GM18870 (cell line): Measurements from ENCODE around the gene ERI3.

Experiments
- ATAC-seq: cut with Tn5 transposase; IDR thresholded peaks from one replicate; pipeline ENCODE4 v1.9.1; 2021; ENCODE audit warnings: moderate library complexity; ENCODE audit not compliant: unreplicated experiment

Gene ERI3

DNA sequence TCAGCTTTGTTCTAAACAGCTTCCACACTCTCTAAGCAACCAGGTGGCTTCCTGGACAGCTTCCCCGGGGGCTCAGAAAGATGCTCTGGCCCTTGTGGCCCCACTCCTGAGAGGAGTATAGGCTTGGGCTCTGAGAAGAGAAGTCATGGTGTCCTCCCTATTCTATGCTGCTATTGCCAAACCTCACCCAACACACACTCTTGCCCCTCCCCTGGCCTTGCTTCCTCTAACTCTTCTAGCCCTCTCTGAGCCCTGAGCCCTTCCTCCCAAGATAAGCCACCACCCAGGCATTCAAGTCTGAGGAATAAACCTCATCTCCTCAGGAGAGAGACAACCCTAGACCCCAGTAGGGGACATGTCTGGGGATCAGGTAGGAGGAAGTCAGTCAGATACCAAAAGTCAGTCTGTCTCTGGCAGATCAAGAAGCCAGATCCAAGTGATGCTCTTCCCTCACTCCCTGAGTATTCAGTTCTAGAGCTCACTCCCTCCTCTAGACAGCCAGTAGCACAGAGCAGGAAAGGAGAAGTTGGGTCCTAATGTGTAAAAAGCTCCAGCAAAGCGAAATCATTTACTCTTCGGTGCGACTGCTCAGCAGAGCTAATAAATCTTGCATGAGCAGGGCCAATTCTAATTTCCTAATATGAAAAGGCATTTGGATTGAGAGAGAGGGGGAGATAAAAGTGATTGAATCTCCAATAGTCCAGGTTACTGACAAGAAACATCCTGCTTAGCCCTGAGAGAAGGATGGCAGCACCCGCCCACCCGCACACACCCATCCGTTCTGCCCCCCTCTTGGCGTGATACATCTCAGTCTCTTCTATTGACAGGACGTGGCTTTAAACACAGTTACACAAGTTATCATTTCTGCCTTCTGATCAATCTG, 91.2 kb downstream of the ERI3 start:
- no peak for ATAC-seq

DNA sequence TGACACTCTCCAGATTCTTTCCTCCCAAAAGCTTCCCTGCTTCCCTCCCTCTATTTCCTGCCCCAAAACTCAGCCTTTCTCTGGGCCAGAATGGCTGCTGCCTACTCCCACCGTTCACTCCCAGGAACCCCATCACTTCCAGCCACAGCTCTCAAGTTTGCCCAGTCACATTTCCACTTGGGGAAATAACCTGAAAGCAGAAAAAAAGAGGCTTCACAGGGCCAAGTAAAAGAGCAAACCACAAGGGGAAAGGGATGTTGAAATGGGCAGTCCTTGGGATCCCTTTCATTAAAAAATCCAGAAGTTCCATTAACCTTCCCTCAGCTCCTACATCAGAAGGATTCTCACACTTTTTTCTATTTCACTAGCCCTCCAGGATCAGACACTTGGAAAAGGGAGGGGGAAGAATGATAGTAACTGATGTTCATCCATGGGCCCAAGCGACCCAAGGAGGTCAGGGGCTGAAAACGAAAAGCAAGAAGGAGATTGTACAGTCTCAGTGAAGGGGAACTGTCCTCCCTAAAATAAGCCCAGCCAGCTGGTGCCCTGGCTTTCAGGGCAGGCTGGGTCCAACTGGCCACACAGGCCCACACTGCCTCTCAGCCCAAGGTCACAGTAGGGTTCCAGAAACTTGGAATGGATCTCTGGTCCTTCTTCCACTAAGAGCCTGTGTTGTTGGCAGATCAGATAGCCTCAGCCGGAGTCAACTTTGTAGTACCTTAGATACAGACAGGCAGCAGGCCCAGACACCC, 92.1 kb downstream of the ERI3 start:
- ATAC-seq, result no peak

DNA sequence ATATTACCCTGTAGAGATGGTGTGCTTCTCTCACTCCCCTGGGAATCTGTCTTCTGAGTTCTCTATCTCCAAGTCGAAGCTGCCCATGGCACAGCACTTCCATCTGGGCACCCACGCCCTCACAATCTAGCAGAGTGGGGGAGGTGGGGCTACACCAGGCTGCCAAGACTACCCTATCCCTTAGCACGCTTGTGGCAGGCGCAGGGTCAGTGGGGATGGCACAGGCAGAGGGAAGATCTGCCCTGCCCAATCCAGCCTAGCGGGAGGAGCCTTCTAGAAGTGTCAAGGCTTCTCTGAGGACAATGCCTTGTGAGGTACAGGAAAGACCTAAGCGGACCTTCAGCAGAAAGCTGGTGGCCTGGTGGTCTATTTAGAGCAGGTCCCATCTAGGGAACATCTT, 92.6 kb downstream of the ERI3 start:
- no peak for ATAC-seq

DNA sequence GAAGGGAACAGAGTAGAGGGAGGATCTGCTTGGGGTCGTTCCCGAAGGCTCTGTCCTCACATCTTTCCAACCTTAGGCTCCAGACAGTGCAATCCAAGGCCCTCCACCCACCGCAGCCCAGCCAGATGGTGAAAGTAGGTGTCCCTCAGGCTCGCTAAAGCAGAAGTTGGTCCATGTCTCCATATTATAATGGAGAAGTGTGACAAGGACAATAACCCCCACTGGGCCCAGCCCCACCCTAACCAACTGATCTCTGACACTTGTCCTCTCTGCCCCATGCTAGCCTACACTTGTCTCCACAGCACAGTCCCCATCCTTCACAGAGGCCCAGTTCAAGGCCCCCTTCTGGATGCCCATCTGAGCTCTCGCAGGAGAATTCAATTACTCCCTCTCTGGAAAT, 93.1 kb downstream of the ERI3 start:
- ATAC-seq, result no peak

DNA sequence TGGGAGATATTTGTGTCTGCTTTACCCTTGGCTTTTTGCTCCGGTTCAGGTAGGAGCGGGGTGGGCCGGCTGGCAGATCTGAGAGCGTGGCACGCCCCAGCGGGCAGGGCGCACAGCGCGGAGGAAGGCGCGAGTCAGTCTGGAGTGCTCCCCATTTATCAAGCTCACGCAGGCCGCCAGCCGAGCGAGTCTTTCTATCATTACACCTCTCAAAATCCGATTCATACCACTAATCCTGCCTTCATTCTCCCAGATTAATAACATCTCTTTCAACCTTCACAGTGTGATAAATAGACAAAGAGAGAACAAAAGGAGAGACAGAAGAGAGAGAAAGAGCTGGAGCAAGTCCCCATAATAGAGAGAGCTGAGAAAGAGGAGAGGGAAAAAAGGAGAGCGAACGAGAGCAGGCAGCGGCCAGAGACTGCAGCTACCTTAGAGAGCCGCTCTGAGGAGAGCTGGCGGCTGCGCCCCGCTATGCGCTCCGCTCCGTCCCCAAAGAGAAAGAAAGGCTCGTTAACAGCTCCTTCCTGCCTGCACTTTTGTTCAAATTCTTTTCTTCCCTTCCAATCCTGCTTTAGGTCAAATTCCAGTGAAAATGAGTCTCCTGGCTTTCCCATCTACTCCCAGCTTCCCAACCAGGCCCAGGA, 93.8 kb downstream of the ERI3 start:
- ATAC-seq, result no peak

DNA sequence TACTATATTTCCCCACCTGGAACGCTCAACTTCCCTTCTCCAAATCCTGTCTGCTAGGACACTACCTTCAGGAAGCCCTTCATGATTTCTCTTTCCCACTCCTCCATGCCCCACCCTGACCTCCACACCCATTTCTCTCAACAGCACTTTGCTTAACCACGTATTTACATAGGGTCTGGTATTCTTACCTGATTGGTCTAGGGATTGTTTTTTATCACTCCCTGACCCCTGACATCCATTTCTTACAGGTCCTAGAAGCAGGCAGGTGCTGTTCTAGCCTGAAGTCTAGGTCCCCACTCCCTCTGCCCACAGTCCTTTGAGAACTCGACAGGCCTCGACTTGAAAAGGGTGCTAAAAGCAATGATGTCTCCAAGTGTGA, 94.3 kb downstream of the ERI3 start:
- ATAC-seq, result no peak

DNA sequence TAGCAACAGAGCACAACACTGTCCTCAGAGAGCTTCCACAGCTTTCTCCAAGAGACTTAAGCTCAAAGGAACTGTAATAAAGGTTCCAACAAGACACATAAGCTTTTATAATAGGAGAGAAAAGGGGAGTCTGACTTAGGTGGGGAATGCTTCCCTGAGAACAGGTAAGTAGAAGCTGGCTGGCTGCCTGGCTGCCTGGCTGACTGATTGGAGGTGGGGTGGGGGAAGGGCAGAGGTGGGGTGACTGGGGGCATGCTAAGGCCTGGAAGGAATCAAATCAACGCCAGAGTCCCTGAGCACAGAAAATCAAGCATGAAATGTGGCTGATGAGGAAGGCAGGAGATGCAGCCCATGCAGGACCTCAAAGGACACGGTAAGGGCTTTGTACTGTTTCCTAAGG, 96.0 kb downstream of the ERI3 start:
- ATAC-seq, result no peak

DNA sequence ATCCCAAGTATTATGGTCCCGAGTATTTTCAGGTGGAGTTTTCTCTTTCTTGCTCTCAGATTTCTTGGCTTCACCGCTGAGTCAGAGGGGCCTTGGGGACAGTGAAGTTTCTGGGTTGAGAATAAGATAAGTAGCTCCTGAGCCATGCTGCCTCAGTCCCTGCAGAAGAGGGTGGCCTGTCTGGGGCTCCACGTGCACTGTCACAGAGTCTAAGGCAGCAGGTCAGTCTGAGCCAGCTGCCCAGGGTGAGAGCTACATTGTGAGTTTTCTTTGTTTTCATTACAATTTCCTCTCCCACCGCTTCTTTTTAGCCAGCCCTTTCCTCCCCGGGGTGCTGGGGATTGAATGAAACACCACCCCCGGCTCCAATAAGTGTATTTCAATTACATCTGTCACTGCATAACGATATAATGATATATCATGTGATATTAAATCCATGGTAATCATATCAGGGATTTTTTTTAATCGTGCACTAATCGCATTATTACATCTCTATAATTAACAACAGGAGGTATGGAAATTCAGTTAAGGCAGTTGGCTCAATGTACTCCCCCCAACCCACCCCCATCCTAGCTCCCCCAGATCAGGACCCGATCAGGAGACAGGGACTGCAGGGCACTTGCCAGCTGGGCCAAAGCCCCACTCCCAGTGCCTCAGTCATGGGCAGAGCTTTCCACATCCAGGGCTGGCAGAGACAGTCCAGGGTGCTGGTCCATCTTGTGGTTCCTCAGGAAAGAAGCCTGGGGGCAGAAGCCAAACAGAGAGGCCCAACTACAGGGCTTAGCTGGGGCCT, 98.1 kb downstream of the ERI3 start:
- no peak for ATAC-seq

DNA sequence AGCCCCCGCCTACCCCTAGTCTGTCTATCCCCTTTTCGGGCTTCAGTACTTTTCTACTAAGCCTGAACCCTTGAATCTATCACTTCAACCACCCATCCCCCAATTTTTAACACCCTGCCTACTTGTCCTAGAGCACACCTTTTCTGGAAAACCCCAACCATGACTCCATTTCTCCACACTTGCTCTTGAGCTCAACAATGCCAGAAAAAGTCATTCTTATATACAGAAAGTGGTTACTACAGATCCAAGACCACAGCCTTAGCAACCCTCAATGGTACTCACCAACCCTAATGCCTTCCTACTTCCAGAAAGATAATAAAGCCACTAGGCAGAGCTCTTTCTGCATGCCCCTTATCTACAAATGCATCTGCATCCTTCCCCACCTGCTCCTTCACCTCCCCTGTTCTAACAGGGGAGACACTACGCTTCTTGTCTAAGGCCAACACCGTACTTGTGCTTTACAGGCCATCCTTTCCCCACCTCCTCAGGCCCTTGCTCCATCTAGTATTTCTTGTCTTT, 100.6 kb downstream of the ERI3 start:
- ATAC-seq, result no peak

DNA sequence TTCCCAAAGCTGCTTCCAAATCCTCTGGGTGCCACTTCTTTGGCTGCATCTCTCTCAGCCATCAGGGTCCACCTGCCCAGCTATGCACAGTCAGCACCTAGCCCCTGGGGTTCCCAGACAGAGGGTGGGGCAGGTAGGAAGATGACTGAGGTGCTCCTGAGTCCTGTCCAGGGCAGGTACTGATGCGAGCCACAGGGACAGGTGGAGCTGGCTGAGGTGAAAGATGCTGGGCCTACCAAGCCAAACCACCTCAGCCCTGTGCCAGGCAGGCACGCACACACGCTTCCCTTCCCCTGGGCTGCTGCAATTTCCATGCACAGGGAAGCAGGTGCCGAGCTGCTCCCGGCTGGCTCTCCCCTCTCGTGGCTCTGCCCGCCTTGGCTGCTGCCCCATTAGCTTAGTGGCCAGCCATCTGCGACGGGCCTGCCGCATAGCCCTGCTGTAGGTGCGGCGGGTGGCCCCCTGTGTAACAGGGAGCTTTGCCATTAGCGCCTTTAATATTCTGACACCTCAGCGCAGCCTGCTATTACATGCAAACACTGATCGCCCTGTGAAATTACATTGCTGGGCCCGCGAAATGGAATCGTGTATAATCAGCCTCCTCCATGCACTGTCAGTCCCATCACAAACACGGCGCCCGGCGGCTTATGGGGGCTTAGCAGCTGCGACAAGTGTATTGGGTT, 102.9 kb downstream of the ERI3 start:
- no peak for ATAC-seq

DNA sequence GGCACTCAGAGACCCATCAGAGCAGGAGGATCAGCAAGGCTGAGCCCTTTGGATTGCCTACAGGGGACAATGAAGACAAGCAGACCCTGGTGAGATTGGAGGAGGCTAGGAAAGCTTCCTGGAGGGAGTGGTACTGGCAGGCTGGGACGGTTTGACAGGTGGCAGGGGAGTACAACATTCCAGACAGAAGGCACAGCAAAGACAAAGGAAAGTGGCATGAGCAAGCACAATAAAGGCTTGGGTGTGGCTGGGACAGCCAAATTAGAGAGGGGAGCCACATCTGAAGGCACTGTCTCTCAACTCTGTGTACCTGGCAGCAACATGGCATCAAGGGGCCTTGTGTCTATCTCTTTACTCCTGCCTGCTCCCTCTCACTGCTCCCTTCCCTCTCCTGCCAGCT, 103.6 kb downstream of the ERI3 start:
- no peak for ATAC-seq

DNA sequence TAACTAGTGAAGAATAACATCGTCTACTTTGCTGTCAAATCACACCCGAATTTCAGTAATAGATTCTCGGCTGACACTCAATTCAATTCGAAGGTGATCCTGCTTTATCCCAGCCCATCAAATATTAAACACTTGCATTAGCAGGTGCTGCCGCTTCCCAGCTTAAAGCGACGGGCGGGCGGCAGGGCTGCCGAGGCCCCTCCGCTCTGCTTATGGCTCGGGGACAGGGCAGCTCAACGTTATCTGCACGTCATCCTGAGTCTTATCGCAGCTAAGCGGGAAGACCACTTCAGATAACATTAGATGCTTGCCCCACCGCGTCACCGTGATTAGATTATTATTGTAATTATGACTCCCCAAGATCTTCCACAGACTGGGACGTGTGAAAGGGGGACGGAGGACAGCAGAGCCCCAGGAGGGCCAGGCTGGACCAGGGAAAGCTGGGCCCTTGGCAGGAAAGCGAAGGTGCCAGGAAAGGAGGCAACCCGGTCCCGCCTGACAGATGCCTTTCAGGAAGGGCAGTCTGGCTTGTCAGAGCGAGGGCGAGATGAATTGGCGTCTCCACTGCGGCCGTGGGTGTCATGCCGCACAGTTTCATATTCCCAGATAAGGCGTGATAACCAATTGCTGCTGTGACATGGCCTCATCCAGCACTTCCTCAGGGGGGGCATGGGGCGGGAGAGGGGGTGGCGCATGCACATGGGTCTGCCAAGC, 104.8 kb downstream of the ERI3 start:
- no peak for ATAC-seq

DNA sequence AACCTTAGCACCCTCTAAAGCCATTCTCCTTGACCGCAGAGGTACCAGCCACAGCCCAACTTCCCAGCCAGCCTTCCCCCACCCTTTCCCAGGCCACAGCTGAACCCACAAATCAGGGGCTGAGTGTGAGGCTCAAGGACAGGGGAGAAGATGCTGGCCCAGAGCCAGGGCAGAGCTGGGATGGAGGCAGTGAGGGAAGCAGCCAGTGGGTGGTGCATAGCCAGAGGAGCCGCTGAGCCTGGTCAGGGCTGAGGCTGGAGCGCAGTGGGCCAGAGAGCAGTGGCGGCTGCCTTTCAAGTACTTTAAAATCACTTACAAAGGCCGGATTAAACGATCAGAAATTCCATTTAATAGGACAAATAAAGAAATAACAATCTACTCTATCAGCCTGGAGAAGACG, 105.5 kb downstream of the ERI3 start:
- ATAC-seq, result no peak

DNA sequence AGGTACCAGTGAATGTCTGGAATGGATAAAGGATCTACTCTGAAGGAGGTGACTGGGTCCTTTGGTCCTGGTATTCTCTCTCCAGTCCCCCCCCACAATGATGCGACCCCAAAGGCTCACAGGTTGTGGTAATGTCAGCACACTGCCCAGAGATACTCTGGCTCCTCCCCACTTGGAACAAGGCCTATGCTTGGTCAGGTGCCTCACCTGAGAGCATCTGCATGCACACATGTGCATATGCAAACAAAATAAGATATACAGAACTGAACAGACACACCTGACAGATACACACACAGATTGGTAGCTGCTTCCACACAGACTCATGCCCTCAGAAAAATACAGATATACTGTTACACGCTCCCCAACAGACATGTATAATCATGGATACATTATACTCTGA, 108.3 kb downstream of the ERI3 start:
- no peak for ATAC-seq

DNA sequence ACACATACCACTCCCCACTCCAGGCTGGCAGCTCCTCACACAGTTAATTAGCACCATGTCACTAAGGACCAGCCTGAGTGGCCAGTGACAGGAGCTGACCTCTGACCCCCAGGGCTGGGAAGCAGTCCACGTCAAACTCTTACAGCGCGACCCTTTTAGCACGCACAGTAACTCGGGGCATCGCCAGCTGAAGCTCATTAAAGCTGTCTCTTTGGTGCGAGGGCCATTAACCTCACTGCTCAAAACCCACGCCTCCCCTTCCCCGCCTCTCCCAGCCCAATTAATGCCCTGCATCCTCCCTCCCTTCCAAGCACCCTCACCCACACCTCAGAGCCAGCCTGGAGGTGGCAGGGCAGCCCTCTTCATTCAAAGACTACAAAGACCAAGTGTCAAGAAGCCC, 110.1 kb downstream of the ERI3 start:
- ATAC-seq, result no peak

DNA sequence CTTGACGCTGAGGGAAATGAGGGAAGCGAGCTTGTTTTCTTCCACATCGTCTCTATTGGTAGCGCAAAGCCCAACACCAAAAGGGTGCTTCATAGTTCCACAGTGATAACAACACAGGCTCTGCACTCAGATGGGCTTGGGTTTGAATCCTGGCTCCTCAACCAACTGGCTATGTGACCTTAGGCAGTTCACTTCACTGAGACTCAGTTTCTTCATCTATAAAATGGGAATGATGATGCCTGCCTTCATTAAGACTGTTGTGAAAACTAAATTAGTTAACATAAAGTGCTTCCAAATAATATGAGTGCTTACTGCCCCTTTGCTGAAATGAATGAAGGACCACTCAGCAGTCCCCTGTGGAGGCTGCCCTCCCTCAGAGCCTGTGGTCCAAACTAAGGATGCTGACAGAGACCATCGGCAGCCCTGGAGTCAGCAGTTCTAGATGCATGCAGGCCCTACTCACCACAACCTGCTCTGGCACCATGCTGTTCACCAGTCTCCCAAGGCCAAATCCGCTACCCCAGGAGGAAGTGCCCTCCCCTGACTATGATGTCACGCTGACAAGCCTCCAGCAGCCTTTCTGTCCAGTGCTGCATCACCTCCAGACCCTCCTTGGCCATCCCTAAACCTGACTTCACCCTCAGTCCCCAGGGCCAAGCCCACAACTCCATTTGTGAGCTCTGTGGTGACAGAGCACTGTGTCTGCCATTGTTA, 111.1 kb downstream of the ERI3 start:
- ATAC-seq, result no peak

DNA sequence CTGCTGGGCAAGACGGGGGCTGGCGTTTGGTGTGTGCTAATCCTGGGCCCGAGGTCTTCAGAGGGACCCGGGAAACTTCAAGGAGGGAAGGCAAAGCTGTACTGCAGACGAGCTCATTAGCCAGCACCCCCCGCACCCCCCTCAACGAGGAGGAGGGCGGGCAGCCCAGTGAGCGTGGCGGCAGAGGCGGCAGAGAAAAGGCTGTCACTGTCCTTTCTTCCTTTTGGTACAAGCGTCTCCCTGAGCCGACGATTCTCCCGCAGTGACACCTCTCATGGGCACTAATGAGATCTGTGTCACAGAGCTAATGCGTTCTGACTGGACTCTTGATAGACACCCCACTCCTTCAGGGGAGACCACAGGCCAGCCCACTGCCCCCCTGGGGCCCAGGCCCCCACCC, 112.3 kb downstream of the ERI3 start:
- ATAC-seq, result no peak

DNA sequence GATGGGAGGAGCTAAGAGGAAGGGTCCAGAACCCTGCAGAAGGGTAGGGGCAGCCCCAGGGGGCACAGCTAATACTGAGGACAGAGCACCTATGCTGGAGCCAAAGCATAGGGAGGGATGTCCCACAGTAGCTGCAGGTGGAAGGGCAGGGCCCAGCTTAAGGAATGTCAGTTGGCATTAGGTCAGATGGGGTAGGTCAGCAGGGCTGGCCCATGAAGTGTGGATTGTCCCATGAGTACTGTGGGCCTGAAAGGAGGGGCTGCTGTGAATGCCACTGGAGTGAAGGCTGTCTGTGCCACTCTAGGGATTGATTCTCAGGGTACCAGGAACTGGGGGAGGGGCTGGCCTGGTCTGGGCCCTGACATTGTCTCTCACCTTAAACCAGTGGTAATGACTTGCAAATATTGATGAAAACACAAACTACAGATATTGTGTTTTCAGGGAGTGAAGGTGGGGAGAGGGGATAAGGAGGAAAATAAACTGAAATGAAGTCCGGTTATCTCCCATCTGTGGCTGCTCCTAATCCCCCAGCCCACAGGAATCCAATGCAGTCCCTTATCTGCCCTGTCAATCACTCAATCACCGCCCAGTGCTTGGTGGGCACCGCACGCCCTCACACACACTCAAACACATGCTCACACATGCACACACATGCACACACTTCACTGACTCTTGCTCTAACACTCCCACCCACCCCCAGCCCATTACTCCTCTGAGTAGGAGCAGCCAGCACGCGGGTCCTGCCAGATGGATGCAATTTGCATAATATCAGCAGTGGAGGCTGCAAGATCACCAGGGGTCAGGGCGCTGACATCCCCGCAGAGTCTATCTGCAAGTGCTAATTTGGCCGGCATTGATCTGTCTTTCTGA, 114.0 kb downstream of the ERI3 start:
- ATAC-seq, result no peak
